ENCODE results near the gene FIG4. TPM values are rescaled to one million over a fixed set of nuclear protein-coding genes. Genes with fewer than 3 reads are reported as not detected.

Gene FIG4
- polyA plus RNA-seq, 2 of the 4 experiments (the other 2 are of a cell fraction) = 6.2 to 11.2 TPM

- no peak for TF ChIP-seq RCOR1 (IDR thresholded peaks at IDR 0.05; ENCODE audit: low read depth, low read length)
- no peak for TF ChIP-seq FOSL2 (IDR thresholded peaks at IDR 0.05)
- TF ChIP-seq FOSL2 (CRISPR knock-in tag; IDR thresholded peaks at IDR 0.05) = no peak
- no peak for TF ChIP-seq GATA3 (IDR thresholded peaks at IDR 0.05; ENCODE audit: borderline replicate concordance)
- TF ChIP-seq KDM5A (IDR thresholded peaks at IDR 0.05) = no peak
- no peak for TF ChIP-seq RNF2 (IDR thresholded peaks at IDR 0.05; ENCODE audit: borderline replicate concordance, low read depth)
- TF ChIP-seq, protein P1, sequence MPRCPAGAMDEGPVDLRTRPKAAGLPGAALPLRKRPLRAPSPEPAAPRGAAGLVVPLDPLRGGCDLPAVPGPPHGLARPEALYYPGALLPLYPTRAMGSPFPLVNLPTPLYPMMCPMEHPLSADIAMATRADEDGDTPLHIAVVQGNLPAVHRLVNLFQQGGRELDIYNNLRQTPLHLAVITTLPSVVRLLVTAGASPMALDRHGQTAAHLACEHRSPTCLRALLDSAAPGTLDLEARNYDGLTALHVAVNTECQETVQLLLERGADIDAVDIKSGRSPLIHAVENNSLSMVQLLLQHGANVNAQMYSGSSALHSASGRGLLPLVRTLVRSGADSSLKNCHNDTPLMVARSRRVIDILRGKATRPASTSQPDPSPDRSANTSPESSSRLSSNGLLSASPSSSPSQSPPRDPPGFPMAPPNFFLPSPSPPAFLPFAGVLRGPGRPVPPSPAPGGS (IDR thresholded peaks at IDR 0.05) = no peak
- TF ChIP-seq JUNB (IDR thresholded peaks at IDR 0.05) = no peak
- no peak for TF ChIP-seq MAFK (IDR thresholded peaks at IDR 0.05; ENCODE audit: partially characterized antibody)
- no peak for TF ChIP-seq KDM1A (IDR thresholded peaks at IDR 0.05; ENCODE audit: low read depth)
- no peak for TF ChIP-seq HEYL (CRISPR knock-in tag; IDR thresholded peaks at IDR 0.05)
- TF ChIP-seq CBX2 (IDR thresholded peaks at IDR 0.05; ENCODE audit: borderline replicate concordance, low read depth) = no peak
- no peak for TF ChIP-seq NFE2L2 (conservative IDR thresholded peaks at IDR 0.05; ENCODE audit: low read length)
- TF ChIP-seq, protein P2, sequence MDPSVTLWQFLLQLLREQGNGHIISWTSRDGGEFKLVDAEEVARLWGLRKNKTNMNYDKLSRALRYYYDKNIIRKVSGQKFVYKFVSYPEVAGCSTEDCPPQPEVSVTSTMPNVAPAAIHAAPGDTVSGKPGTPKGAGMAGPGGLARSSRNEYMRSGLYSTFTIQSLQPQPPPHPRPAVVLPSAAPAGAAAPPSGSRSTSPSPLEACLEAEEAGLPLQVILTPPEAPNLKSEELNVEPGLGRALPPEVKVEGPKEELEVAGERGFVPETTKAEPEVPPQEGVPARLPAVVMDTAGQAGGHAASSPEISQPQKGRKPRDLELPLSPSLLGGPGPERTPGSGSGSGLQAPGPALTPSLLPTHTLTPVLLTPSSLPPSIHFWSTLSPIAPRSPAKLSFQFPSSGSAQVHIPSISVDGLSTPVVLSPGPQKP (IDR thresholded peaks at IDR 0.05; ENCODE audit: low read depth, low read length) = no peak
- no peak for TF ChIP-seq FOXS1 (CRISPR knock-in tag; IDR thresholded peaks at IDR 0.05)
- no peak for TF ChIP-seq JUN (IDR thresholded peaks at IDR 0.05)
- ChIA-PET POLR2A (no interaction called here), CTCF (no interaction called here)
- DNase-seq (ENCODE audit: low read depth in 1 of 2, low spot score in 1 of 2) (no peak), ATAC-seq (no peak), FAIRE-seq (no peak)
- Histone ChIP-seq H3K4me1 (no peaks in the 10 kb centered on the region), H3K4me2 (no peak overlapping the region), H3K27ac (no peak overlapping the region), H3K4me3 (no peak overlapping the region), H3K9me3 (no peaks in the 10 kb centered on the region)
- 33% methylated on average over 1 of the region's 1 CpG for WGBS (ENCODE audit: missing lambda C conversion rate)
These were observed 14.4 kb upstream of the FIG4 start for GRCh38 chr6:109676724-109677123.

DNA sequence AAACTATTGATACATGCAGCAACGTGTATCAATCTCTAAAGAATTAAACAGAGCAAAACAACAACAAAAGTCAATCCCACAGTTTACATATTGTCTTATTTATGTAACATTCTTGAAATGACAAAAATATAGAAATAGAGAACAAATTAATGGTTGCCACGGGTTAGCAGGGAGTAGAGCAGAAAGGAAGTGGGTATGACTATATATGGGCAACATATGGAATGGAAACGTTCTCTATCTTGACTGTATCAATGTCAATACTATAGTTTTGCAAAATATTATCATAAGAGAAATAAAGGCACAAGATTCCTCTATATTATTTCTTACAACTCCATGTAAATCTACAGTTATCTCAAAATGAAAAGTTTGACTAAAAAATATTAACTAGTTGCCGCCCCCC, 12.9 kb upstream of the FIG4 start:
- 45% methylated on average over 4 of the region's 4 CpGs for WGBS (ENCODE audit: missing lambda C conversion rate)
- CTCF ChIA-PET = no interaction called here
- POLR2A ChIA-PET = no interaction called here

More for the DNA sequence above, 12.9 kb upstream of the FIG4 start:
- no peak overlapping the region for H3K4me2 ChIP-seq
- ATAC-seq = no peak
- no peak for TF ChIP-seq NR3C1 (IDR thresholded peaks at IDR 0.05)
- TF ChIP-seq, protein P2 (IDR thresholded peaks at IDR 0.05; ENCODE audit: low read depth, low read length) = no peak
- TF ChIP-seq, protein P1 (IDR thresholded peaks at IDR 0.05) = no peak
- TF ChIP-seq GATA3 (IDR thresholded peaks at IDR 0.05; ENCODE audit: borderline replicate concordance) = no peak
- TF ChIP-seq ESRRA (IDR thresholded peaks at IDR 0.05; ENCODE audit: borderline replicate concordance, low read length) = no peak
- no peak for TF ChIP-seq SMC3 (IDR thresholded peaks at IDR 0.05)
- TF ChIP-seq HOXA7 (CRISPR knock-in tag; IDR thresholded peaks at IDR 0.05) = no peak
- TF ChIP-seq EP300 (IDR thresholded peaks at IDR 0.05) = no peak
- TF ChIP-seq POLR2AphosphoS2 (conservative IDR thresholded peaks at IDR 0.05; ENCODE audit: low read length) = no peak
- no peak for TF ChIP-seq HOXB13 (CRISPR knock-in tag; IDR thresholded peaks at IDR 0.05; ENCODE audit: low read depth)
- TF ChIP-seq SREBF2 (IDR thresholded peaks at IDR 0.05) = no peak
- TF ChIP-seq REST (IDR thresholded peaks at IDR 0.05) = no peak
- no peak for TF ChIP-seq CBX2 (IDR thresholded peaks at IDR 0.05; ENCODE audit: borderline replicate concordance, low read depth)
- no peak for TF ChIP-seq EHMT2 (IDR thresholded peaks at IDR 0.05; ENCODE audit: low read depth)
- DNase-seq (ENCODE audit: low read depth in 1 of 2, low spot score in 1 of 2) = no peak
- no peaks in the 10 kb centered on the region for H3K9me3 ChIP-seq
- no peak overlapping the region for H3K27ac ChIP-seq
- no peak overlapping the region for H3K4me3 ChIP-seq
- no peaks in the 10 kb centered on the region for H3K4me1 ChIP-seq
- no peak for FAIRE-seq

All from A549 (cell line).